ENCODE data around the gene PSME3.
"Not testable (repeated sequence)": the region's sequence is repeated elsewhere in the genome, so short reads cannot be mapped to it uniquely, and the experiment has no call there.

The PSME3 gene

GRCh38 chr17:42866631-42867575, 33.7 kb downstream of the PSME3 start:
- no peak for DNase-seq (ENCODE audit: low spot score)
- CTCF ChIA-PET = interaction anchor here (0.7 kb wide), 1 partner anchor 104 kb away, joined by 3 read pairs; no protein-coding TSS in a partner anchor
- TF ChIP-seq, protein P1, sequence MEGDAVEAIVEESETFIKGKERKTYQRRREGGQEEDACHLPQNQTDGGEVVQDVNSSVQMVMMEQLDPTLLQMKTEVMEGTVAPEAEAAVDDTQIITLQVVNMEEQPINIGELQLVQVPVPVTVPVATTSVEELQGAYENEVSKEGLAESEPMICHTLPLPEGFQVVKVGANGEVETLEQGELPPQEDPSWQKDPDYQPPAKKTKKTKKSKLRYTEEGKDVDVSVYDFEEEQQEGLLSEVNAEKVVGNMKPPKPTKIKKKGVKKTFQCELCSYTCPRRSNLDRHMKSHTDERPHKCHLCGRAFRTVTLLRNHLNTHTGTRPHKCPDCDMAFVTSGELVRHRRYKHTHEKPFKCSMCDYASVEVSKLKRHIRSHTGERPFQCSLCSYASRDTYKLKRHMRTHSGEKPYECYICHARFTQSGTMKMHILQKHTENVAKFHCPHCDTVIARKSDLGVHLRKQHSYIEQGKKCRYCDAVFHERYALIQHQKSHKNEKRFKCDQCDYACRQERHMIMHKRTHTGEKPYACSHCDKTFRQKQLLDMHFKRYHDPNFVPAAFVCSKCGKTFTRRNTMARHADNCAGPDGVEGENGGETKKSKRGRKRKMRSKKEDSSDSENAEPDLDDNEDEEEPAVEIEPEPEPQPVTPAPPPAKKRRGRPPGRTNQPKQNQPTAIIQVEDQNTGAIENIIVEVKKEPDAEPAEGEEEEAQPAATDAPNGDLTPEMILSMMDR (conservative IDR thresholded peaks at IDR 0.05; ENCODE audit: low read depth) = no peak
- no peak overlapping the region for H3K27ac ChIP-seq
- POLR2A ChIA-PET (ENCODE audit: low non-redundant PET) = no interaction called here

DNA sequence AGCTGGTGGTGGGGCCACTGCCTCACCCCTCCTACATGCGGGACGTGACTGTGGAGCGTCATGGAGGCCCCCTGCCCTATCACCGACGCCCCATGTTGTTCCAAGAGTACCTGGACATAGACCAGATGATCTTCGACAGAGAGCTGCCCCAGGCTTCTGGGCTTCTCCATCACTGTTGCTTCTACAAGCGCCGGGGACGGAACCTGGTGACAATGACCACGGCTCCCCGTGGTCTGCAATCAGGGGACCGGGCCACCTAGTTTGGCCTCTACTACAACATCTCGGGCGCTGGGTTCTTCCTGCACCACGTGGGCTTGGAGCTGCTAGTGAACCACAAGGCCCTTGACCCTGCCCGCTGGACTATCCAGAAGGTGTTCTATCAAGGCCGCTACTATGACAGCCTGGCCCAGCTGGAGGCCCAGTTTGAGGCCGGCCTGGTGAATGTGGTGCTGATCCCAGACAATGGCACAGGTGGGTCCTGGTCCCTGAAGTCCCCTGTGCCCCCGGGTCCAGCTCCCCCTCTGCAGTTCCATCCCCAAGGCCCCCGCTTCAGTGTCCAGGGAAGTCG, 34.6 kb downstream of the PSME3 start:
- POLR2A ChIA-PET (ENCODE audit: low non-redundant PET); H3K27ac ChIP-seq; DNase-seq (ENCODE audit: low spot score); CTCF ChIA-PET: not testable (repeated sequence)

DNA sequence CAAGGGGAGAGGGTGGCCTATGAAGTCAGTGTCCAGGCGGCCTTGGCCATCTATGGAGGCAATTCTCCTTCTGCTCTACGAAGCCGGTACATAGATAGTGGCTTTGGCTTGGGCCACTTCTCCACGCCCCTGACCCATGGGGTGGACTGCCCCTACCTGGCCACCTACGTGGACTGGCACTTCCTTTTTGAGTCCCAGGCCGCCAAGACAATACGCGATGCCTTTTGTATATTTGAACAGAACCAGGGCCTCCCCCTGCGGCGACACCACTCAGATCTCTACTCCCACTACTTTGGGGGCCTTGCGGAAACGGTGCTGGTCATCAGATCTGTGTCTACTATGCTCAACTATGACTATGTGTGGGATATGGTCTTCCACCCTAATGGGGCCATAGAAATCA, 35.1 kb downstream of the PSME3 start:
- ChIA-PET POLR2A (ENCODE audit: low non-redundant PET) (no interaction called here), CTCF (no interaction called here)
- H3K27ac ChIP-seq = no peak overlapping the region
- TF ChIP-seq, protein P1 (conservative IDR thresholded peaks at IDR 0.05; ENCODE audit: low read depth) = no peak
- no peak for DNase-seq (ENCODE audit: low spot score)

DNA sequence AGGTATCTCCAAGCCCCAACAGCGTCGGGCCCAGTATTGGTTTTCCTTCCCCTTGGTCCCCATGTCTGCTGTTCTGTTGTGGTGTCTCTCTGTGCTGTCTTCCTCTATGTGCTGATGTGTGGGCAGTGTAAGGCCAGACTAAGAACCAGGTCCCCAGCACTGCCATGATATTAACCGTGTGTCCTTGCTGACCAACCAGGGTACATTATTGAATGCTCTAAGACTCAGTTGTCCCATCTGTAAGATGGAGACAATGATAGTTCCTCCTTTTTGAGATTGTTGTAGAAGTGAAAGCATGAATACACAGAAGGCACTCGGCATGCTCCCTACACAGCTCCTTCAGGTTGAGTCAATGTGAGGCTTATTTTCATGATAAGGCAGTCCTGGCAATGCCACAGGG, 38.5 kb downstream of the PSME3 start:
- TF ChIP-seq, protein P1 (conservative IDR thresholded peaks at IDR 0.05; ENCODE audit: low read depth) = no peak
- H3K27ac ChIP-seq = no peak overlapping the region
- CTCF ChIA-PET = no interaction called here
- DNase-seq (ENCODE audit: low spot score) = no peak
- POLR2A ChIA-PET (ENCODE audit: low non-redundant PET) = no interaction called here

- CTCF ChIA-PET = no interaction called here
Measured at GRCh38 chr17:42872251-42872965, 39.2 kb downstream of the PSME3 start.

GRCh38 chr17:42873315-42873714, 40.1 kb downstream of the PSME3 start:
- DNase-seq (ENCODE audit: low spot score) = no peak
- ChIA-PET POLR2A (ENCODE audit: low non-redundant PET) (no interaction called here), CTCF (no interaction called here)

More at GRCh38 chr17:42872251-42872965, 39.2 kb downstream of the PSME3 start:
- no peak for DNase-seq (ENCODE audit: low spot score)
- H3K27ac ChIP-seq = no peak overlapping the region
- POLR2A ChIA-PET (ENCODE audit: low non-redundant PET) = no interaction called here
- TF ChIP-seq, protein P1 (conservative IDR thresholded peaks at IDR 0.05; ENCODE audit: low read depth) = no peak

GRCh38 chr17:42873932-42874695, 40.9 kb downstream of the PSME3 start:
- POLR2A ChIA-PET (ENCODE audit: low non-redundant PET); H3K27ac ChIP-seq; DNase-seq (ENCODE audit: low spot score); CTCF ChIA-PET: not testable (repeated sequence)

More at GRCh38 chr17:42873315-42873714, 40.1 kb downstream of the PSME3 start:
- no peak overlapping the region for H3K27ac ChIP-seq
- TF ChIP-seq, protein P1 (conservative IDR thresholded peaks at IDR 0.05; ENCODE audit: low read depth) = no peak
